Pulmonary artery endothelial cell (primary cell): ENCODE results near the gene SMARCC1. TPM values are rescaled to one million over a fixed set of nuclear protein-coding genes. Genes with fewer than 3 reads are reported as not detected.
"Not testable (repeated sequence)": the region's sequence is repeated elsewhere in the genome, so short reads cannot be mapped to it uniquely, and the experiment has no call there.

Source experiments
- DNase-seq: peaks from one replicate; pipeline ENCODE4 v3.0.0-alpha.2; 2011; ENCODE audit warnings: low read depth, low spot score
- total RNA-seq: library from RNA; depleted of rRNA; stranded (reverse); fragments of >200 nt; gene quantifications from 2 replicates; pipeline ENCODE4 v1.2.3, GENCODE V29; 2014

Gene SMARCC1
- total RNA-seq, 1 donor from 2014 or later: 42.5 TPM

GRCh38 chr3:47772047-47772446 is 9.6 kb downstream of the SMARCC1 start:
- no peak for DNase-seq

DNA sequence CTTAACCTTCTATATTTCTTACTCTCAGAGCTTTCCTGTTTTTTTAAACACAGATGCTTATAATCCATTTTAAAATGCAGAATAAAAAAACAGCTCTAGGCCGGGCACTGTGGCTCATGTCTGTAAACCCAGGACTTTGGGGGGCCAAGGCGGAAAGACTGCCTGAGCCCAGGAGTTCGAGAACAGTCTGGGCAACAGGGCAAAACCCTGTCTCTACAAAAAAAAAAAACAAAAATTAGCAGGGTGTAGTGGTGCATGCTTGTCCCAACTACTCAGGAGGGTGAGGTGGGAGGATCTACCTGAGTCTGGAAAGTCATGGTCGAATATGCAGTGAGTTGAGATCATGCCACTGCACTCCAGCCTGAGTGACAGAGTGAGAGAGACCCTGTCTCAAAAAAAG is 15.5 kb downstream of the SMARCC1 start:
- no peak for DNase-seq

DNA sequence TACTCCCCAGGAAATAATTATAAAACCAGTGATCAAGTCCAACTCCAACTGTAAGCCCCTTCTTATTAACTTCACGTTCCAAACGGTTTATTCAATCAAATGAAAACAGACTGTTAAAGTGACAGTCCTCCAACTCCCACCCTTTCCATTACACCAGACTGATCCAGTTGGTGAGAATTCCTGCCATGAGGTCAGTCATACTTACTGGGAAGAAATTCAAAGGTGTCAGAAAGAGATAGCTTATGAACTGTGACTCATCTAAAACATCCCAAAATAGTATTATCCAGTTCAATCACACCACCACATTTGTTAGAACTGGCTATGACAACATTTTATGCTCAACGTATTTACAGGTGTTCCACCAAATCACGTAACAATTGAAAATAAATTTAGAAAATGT is 19.5 kb downstream of the SMARCC1 start:
- DNase-seq: no peak

GRCh38 chr3:47761046-47761445 is 20.6 kb downstream of the SMARCC1 start:
- DNase-seq: no peak

GRCh38 chr3:47760207-47760606 is 21.5 kb downstream of the SMARCC1 start:
- not testable (repeated sequence) for DNase-seq

DNA sequence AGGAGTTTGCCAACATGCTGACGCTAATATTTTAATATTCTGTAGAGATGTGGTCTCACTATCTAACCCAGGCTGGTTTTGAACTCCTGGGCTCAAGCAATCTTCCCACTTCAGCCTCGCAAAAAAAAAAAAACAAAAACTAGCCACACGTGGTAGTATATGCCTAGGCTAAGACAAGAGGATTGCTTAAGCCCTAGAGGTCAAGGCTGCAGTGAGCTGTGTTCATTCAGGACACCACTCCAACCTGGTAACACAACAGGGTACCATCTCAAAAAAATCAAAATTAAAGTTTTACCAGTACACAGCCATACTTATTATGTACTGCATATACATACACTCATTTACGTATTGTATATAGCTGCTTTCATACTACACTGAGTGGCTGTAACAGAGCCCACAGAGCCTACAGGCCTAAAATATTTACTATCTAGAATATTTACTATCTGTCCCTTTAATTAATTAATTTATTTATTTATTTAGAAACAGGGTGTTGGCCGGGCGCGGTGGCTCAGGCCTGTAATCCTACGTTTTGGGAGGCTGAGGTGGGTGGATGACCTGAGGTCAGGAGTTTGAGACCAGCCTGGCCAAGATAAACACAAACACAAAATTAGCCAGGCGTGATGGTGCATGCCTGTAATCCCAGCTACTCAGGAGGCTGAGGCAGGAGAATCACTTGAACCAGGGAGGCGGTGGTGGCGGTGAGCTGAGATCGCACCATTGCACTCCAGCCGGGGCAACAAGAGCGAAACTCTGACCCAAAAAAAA is 23.2 kb downstream of the SMARCC1 start:
- DNase-seq: no peak

DNA sequence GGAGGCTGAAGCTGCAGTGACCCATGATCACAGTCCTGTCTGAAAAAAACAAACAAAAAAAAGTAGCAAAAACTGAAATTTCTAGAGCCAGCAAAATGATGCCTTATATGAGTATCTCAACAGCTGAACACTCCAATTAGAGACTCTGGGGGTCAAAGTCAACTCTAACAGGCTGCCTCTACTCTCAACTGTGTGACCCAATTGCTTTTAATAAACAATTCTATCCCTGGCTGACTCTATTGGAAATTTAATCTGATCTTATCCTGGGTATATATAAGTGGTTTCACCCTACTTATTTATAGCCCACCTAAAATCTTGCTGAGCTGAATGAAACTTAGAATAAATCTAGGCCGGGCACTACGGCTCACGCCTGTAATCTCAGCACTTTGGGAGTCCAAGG is 29.0 kb downstream of the SMARCC1 start:
- no peak for DNase-seq

DNA sequence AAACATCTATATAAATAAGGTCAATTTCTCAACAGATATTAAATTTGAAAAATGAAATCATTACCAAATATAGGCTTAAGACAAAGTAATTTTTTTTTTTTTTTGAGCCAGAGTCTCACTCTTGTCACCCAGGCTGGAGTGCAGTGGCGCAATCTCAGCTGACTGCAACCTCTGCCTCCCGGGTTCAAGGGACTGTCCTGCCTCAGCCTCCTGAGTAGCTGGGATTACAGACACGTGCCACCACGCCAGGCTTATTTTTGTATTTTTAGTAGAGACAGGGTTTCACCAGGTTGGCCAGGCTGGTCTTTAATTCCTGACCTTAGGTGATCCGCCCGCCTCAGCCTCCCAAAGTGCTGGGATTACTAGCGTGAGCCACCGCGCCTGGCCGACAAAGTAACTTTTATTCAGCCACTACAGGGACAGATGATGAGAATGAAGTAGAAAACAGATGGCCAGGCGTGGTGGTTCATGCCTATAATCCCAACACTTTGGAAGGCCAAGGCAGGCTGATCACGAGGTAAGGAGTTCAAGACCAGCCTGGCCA is 30.8 kb downstream of the SMARCC1 start:
- not testable (repeated sequence) for DNase-seq

- no peak for DNase-seq
Observed at GRCh38 chr3:47747558-47747957, 34.1 kb downstream of the SMARCC1 start.

GRCh38 chr3:47746264-47746663 is 35.4 kb downstream of the SMARCC1 start:
- DNase-seq: no peak

DNA sequence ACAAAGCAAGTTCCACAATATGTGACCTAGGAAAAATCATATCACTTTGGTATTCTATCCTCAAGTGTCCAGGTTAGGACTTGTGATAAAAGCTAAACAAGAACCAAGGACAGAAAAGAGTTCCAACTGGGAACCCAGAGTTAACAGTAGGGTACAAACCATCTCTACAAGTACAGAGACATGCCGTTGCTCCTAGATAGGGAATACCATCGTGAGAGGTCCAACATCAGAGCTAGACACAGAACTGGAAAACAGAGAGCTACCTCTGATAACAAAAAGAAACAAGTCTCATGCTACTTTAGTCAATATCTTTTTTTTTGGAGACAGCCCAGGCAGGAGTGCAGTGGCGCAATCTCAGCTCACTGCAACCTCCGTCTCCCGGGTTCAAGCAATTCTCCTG is 37.8 kb downstream of the SMARCC1 start:
- DNase-seq: no peak

DNA sequence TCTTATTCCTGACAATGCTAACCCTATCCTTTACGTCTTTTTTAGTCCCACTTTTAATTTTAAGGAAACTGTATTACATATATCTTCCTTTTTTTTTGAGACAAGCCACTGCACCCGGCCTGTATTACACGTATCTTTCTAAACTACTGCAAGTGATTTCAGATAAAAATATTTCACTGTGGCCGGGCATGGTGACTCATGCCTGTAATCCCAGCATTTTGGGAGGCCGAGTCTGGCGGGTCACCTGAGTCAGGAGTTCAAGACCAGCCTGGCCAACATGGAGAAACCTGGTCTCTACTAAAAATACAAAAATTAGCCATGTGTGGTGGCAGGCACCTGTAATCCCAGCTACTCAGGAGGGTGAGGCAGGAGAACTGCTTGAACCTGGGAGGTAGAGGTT is 38.3 kb downstream of the SMARCC1 start:
- DNase-seq: not testable (repeated sequence)

DNA sequence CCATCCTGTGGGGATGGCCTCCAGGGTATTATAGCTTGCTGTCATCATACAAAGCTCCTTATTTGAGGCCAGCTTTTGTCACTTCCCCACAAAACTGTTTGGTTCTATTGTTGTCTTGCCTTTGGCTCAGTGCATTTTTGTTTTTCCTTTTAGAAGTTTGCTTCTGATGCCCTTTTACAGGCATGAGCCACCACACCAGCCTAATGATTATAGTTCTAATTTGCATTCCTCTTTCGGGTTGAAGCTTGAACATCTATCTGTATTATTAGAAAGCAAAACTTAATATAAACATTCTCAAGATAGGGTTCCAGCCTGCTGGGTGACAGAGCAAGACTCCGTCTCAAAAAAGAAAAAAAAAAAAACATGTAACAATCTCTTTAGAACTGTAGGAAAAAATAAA is 39.8 kb downstream of the SMARCC1 start:
- no peak for DNase-seq

GRCh38 chr3:47732143-47732542 is 49.5 kb downstream of the SMARCC1 start:
- DNase-seq: no peak

- DNase-seq: no peak
Observed at GRCh38 chr3:47731061-47731460, 50.6 kb downstream of the SMARCC1 start.

- DNase-seq: no peak
Observed at GRCh38 chr3:47722859-47723258, 58.8 kb downstream of the SMARCC1 start.

- DNase-seq: not testable (repeated sequence)
Observed at GRCh38 chr3:47717448-47717847, 64.2 kb downstream of the SMARCC1 start.

- DNase-seq: no peak
Observed at GRCh38 chr3:47716656-47717055, 65.0 kb downstream of the SMARCC1 start.

GRCh38 chr3:47715928-47716327 is 65.8 kb downstream of the SMARCC1 start:
- peak; percentile 8 for DNase-seq

GRCh38 chr3:47714606-47715005 is 67.1 kb downstream of the SMARCC1 start:
- no peak for DNase-seq

DNA sequence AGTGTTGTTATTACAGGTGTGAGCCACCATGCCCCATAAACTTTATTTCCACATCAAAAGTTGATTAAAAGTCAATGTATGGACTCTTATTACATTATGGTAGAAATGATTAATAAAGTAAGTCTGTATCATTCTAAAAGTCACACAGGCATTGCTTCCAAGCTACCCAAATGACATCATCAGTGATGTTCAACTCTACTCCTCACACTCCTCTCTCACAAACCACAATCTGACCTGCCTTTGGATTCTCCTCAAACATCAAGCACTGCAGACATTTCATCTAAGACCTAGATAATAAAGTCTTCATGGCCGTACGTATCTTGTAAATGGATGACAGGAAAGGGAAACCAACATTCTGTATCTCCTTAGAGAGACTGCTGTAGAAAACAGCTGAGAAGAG is 68.0 kb downstream of the SMARCC1 start:
- DNase-seq: no peak

GRCh38 chr3:47712398-47712797 is 69.3 kb downstream of the SMARCC1 start:
- DNase-seq: no peak

DNA sequence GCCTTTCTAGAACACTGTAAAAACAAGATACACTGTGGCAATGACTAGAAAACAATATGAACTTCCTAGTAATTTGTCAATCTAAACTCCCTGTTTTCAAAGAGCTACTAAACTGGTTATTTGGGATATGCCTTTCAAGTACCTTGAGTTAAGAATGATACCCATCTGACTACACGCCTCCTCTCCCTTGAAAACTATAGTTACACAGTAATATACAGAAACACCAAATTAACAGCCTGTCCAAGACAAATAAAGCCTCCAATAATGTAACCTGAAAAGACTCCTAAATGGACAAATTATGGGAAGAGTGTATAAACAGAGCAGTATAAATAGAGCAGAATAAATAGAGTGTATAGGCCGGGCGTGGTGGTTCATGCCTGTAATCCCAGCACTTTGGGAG is 70.1 kb downstream of the SMARCC1 start:
- DNase-seq: no peak
